Astrocyte (in vitro differentiated cells and primary cell): ENCODE measurements around the gene C19orf44.
"Not testable (repeated sequence)": the region's sequence is repeated elsewhere in the genome, so short reads cannot be mapped to it uniquely, and the experiment has no call there.

Experiments used
- CTCF ChIP-seq: IDR thresholded peaks from 2 replicates; pipeline ENCODE4 v1.5.1; 2011; ENCODE audit warnings: low read depth, mild to moderate bottlenecking, inconsistent platforms, low read length, moderate library complexity; ENCODE audit not compliant: insufficient read depth
- EZH2 ChIP-seq: IDR thresholded peaks from 2 replicates; pipeline ENCODE4 v1.6.1; 2012; ENCODE audit warnings: mild to moderate bottlenecking, low read length, inconsistent platforms; ENCODE audit not compliant: insufficient read depth

DNA sequence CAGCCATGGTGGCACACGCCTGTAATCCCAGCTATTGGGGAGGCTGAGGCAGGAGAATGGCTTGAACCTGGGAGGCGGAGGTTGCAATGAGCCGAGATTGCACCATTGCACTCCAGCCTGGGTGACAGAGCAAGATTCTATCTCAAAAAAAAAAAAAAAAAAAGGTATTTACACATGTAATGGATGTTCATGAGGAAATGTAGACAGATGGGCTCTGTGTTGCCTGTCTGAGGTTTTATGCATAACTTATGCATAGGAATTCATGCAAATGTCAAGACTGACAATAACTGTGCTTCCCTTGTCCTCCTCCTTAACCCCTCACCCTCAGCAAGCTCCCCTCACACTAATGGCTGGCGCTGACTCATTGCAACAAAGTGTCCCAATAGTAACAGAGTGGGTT, 9.7 kb upstream of the C19orf44 start:
- TF ChIP-seq CTCF, EZH2: not testable (repeated sequence)
